PC-3 (cell line): ENCODE data around the gene ADPRHL1.

Source experiments
- CTCF ChIP-seq: fragments of 300-600 bp; sonication (generic); conservative IDR thresholded peaks from 2 replicates; pipeline ENCODE4 v1.5.1; 2017; ENCODE audit warnings: antibody characterized with exemption, low read depth, mild to moderate bottlenecking, low read length
- EZH2 ChIP-seq: fragments of 300-600 bp; sonication (generic); IDR thresholded peaks from one replicate; pipeline ENCODE4 v1.6.1; 2017; ENCODE audit warnings: antibody characterized with exemption, mild to moderate bottlenecking, low read length; ENCODE audit not compliant: unreplicated experiment
- EZH2phosphoT487 ChIP-seq: fragments of 300-600 bp; sonication (generic); IDR thresholded peaks from 2 replicates; pipeline ENCODE4 v1.6.1; 2018; ENCODE audit warnings: mild to moderate bottlenecking, antibody characterized with exemption, low read length, borderline replicate concordance

- TF ChIP-seq CTCF (no peak), EZH2 (no peak), EZH2phosphoT487 (no peak)
Observed at GRCh38 chr13:113485545-113485944, 32.3 kb upstream of the ADPRHL1 start.
